ENCODE results near the gene NTHL1. TPM values are rescaled to one million over a fixed set of nuclear protein-coding genes. Genes with fewer than 3 reads are reported as not detected.

Gene NTHL1
- total RNA-seq, 4 donors from 2014 or later: 7.8 to 26.0 (median 10.0) TPM

DNA sequence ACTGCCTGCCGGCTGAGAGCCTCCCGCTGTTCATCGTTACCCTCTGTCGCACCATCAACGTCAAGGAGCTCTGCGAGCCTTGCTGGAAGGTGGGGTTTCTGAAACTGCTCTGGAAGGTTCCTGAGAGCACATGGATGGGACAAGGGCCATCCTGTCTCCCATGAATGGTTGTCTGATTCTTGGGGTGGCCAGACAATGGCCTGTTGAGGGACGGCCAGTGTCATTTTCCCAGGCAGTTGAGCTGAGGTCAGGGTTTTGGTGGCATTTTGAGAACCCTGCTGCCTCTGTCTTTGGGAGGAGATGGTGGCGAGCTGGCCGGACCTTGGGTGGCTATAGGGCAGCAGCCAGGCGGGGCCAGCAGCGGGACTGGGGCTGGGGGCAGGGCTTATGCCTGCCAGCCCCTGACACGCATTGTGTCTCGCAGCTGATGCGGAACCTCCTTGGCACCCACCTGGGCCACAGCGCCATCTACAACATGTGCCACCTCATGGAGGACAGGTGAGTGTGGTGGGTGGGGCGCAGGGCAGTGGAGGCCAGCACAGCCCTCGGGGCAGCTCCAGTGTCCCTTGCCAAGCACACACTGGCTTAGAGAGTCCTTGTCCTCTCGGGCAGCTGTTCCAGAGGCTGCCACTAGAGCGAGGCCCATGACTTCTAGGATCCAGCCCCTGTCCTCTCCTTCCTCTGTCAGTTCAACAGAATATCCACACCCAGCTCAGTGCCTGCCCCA, 9.2 kb upstream of the NTHL1 start:
- Histone ChIP-seq H3K9me3 (no peaks in the 10 kb centered on the region), H3K4me3 (no peak overlapping the region), H3K4me1 (no peaks in the 10 kb centered on the region), H3K27ac (peak overlapping the region in 1 of 4 donors; percentile 9), H3K27me3 (no peaks in the 10 kb centered on the region), H3K36me3 (peaks cover 26 to 94% (median 43%) of the 10 kb centered on the region in 3 donors)
- intact Hi-C loops (cut with DNase I): no loop called here
- no peak for TF ChIP-seq POLR2A (IDR thresholded peaks at IDR 0.05)
- TF ChIP-seq, protein P1, sequence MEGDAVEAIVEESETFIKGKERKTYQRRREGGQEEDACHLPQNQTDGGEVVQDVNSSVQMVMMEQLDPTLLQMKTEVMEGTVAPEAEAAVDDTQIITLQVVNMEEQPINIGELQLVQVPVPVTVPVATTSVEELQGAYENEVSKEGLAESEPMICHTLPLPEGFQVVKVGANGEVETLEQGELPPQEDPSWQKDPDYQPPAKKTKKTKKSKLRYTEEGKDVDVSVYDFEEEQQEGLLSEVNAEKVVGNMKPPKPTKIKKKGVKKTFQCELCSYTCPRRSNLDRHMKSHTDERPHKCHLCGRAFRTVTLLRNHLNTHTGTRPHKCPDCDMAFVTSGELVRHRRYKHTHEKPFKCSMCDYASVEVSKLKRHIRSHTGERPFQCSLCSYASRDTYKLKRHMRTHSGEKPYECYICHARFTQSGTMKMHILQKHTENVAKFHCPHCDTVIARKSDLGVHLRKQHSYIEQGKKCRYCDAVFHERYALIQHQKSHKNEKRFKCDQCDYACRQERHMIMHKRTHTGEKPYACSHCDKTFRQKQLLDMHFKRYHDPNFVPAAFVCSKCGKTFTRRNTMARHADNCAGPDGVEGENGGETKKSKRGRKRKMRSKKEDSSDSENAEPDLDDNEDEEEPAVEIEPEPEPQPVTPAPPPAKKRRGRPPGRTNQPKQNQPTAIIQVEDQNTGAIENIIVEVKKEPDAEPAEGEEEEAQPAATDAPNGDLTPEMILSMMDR (IDR thresholded peaks at IDR 0.05): peak in 3 of 6 experiments; percentile 5 to 25 (median 23)
- no peak for DNase-seq
- 90 to 96% methylated on average over 2 to 9 of the region's 19 CpGs for WGBS, 2 donors

GRCh38 chr16:2056077-2056476, 8.4 kb upstream of the NTHL1 start:
- H3K4me1 ChIP-seq: no peaks in the 10 kb centered on the region
- H3K36me3 ChIP-seq: peaks cover 26 to 94% (median 41%) of the 10 kb centered on the region in 3 donors
- H3K27me3 ChIP-seq: no peaks in the 10 kb centered on the region
- H3K4me3 ChIP-seq: no peak overlapping the region
- H3K9me3 ChIP-seq: no peaks in the 10 kb centered on the region
- WGBS, 2 donors: 65 to 76% methylated on average over 5 to 11 of the region's 15 CpGs
- intact Hi-C loops (cut with DNase I): no loop called here
- H3K27ac ChIP-seq: no peak overlapping the region
- no peak for TF ChIP-seq POLR2A (IDR thresholded peaks at IDR 0.05)
- TF ChIP-seq, protein P1 (IDR thresholded peaks at IDR 0.05): peak in 1 of 6 experiments; percentile 16
- DNase-seq: no peak

DNA sequence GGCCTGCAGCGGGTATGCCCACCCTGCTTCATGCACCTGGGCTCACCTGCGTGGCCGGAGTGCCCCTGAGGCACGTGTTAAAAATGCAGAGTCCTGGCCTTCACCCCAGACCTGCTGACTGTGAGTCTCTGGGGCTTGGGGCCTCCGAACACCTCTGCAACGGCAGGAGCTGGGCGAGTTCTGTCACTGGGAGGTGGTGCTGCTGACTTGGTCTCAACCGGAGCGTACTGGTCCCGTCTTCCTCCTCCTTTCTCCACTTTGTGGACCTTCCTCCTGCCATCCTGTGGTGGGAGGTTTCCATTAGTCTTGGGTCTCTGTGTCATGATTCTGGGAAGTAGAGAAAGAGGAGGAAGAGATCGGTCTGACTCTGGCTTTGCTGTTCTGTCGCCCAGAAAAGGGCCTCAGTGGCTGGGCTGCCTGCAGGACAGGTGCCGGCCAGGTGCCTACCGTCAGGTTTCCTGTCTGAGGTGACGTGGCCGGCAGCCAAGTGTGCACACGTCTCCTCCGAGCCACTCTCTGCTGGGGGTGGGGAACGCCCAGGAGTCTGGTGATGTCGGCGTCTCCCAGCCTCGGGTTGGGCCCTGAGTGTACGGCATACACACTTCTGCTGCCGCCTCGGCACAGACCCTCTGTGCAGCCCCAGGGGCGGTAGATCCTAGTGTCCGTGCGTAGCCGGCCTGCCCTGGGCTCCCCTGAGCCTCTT, 7.1 kb upstream of the NTHL1 start:
- intact Hi-C loops (cut with DNase I): no loop called here
- H3K4me3 ChIP-seq: no peak overlapping the region
- no peak for TF ChIP-seq POLR2A (IDR thresholded peaks at IDR 0.05)
- TF ChIP-seq, protein P1 (IDR thresholded peaks at IDR 0.05): no peak
- H3K27ac ChIP-seq: no peak overlapping the region
- peaks cover 26 to 92% (median 30%) of the 10 kb centered on the region in 3 donors for H3K36me3 ChIP-seq
- DNase-seq: no peak
- no peaks in the 10 kb centered on the region for H3K9me3 ChIP-seq
- no peaks in the 10 kb centered on the region for H3K27me3 ChIP-seq
- 87 to 90% methylated on average over 4 to 16 of the region's 29 CpGs for WGBS, 2 donors
- peaks cover 0 to under 1% (median 0%) of the 10 kb centered on the region in 3 donors for H3K4me1 ChIP-seq

- Histone ChIP-seq H3K36me3 (peaks cover 26 to 86% (median 30%) of the 10 kb centered on the region in 3 donors), H3K4me1 (peaks cover 2 to 9% (median 3%) of the 10 kb centered on the region in 3 donors), H3K9me3 (no peaks in the 10 kb centered on the region), H3K4me3 (no peak overlapping the region), H3K27me3 (no peaks in the 10 kb centered on the region), H3K27ac (no peak overlapping the region)
- no peak for DNase-seq
- intact Hi-C loops (cut with DNase I): no loop called here
- WGBS, 2 donors: 97 to 100% methylated on average over 1 to 5 of the region's 17 CpGs
- TF ChIP-seq POLR2A (IDR thresholded peaks at IDR 0.05): no peak
- TF ChIP-seq, protein P1 (IDR thresholded peaks at IDR 0.05): no peak
Measured at GRCh38 chr16:2053897-2054296, 6.3 kb upstream of the NTHL1 start.

- Histone ChIP-seq H3K27me3 (no peaks in the 10 kb centered on the region), H3K4me1 (peaks cover 8 to 16% (median 9%) of the 10 kb centered on the region in 3 donors), H3K9me3 (no peaks in the 10 kb centered on the region), H3K36me3 (peaks cover 19 to 79% (median 26%) of the 10 kb centered on the region in 3 donors), H3K4me3 (no peak overlapping the region), H3K27ac (no peak overlapping the region)
- no peak for TF ChIP-seq POLR2A (IDR thresholded peaks at IDR 0.05)
- TF ChIP-seq, protein P1 (IDR thresholded peaks at IDR 0.05): no peak
- intact Hi-C loops (cut with DNase I): no loop called here
- WGBS, 2 donors: 100% methylated on average over 2 to 6 of the region's 21 CpGs
- DNase-seq: no peak
Measured at GRCh38 chr16:2053211-2053610, 5.6 kb upstream of the NTHL1 start.
